ENCODE data around the gene MTMR1.

The MTMR1 gene

DNA sequence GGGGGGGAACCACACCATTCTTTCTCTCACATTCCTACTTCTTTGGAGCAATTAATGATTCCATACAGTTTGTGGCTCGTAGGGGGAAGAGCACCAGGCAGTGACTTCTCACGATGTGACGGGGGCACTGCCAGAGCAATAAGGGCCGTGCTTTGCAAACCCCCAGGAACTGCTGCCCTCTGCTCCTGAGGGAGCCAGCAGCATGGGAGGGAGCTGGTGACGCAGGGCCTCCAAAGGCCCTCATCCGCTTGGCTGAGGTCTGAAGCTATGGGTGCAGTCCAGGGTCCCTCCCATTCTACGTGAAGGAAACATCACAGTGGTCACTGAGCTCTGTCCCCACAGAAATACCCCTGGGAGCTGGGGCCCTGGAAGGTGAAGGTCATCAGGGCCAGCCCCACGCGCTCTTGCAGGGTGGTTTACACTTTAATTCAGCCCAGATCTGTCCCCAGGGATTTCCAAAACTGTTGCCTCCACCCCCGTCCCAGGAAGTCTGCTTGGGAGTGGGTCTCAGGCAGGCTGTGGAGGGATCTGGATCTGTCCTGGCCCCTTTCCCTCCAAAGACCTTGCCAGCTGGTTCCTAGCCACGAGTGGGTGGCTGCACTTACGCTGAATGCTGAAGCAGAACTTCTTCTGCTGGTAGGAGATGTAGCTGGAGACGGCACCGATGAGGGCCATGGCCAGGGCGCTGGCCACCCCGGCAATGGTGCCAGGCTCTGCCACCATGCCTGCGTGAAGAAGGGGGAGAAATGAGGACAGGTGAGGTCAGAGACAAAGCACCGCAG, 82.6 kb downstream of the MTMR1 start:
- in situ Hi-C loops (cut with MboI; ENCODE audit: low sequenced_read_pairs), result no loop called here

DNA sequence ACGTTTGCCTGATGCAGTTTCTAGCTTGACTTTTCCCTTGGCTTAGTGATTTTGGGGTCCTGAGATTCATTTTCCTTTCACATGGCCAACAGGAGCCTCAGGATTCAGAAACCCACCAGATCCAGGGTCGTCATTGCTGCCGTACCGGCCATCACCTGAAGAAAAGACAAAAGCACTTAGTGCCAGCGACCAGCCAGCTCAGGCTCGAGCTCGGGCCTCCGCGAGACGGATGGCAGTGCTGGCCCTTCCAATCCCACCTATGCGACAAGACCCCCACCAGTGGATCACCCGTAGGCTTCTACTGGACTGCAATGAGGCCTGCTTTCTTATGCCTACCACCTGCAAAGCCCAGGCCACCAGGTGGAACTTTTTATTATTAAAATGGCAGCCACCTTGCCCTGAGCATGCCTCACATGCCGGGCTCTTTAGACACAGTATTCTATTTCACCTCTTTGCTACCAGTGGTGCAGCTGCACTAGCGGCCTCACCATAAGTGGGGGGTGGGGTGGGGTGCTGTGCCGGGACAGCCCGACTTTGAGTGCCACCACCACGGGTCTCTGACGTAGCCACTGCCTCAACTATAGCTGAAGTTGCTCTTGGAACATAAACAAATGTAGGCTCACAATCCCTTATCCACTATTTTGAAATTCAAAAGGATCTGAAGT, 84.3 kb downstream of the MTMR1 start:
- in situ Hi-C loops (cut with MboI; ENCODE audit: low sequenced_read_pairs), result no loop called here

DNA sequence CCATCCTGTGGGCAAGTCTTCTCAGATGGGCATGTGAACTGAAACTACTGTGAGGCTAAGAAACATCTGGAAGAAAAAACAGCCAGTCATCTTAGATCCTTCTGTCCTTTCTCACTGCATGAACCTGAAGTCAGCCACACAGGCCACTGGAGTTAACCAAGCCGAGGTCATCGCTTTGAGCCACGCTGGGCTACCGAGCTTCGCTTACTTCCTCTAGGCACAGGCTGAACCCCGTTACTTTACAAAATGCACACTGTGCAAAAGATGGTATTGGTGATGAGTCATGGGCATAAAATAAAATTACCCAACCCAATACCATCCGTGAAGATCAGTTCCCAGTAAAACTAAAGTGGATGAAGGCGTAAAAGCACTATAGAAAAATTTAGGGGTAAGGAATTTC, 86.2 kb downstream of the MTMR1 start:
- in situ Hi-C loops (cut with MboI; ENCODE audit: low sequenced_read_pairs), result no loop called here

DNA sequence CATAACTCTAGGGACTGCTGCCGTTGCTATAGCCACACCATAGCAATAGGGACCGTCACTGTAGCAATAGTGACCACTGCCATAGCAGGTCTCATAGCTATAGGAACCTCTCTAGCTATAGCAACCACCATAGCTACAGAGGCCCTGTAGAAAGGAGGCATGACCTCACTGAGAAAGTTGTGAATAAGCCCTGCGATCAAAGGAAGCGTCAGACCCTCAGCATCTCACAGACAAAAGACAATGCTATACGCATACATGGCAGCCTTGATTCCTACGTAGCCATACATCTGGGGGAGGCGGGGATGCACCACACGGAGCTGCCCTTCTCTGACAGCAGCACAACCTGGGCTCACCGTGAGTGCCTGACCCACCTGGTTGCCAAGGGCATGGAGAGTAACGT, 88.5 kb downstream of the MTMR1 start:
- in situ Hi-C loops (cut with MboI; ENCODE audit: low sequenced_read_pairs), result no loop called here

DNA sequence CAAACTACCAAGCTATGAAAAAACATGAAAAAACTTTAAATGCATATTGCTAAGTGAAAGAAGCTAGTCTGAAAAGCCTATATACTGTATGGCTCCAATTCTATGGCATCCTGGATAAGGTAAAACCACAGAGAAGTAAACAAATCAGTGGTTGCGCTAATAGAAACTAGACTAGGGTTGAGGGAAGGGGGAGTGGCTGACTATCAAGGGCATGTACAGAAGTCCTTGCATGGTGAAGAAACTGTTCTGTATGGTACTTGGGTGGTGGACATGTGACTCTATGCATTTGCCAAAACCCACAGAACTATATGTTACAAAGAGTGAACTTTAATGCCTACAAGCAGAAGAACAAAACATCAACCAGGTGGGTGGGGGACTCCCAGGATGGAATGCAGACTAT, 96.8 kb downstream of the MTMR1 start:
- in situ Hi-C loops (cut with MboI; ENCODE audit: low sequenced_read_pairs), result no loop called here

DNA sequence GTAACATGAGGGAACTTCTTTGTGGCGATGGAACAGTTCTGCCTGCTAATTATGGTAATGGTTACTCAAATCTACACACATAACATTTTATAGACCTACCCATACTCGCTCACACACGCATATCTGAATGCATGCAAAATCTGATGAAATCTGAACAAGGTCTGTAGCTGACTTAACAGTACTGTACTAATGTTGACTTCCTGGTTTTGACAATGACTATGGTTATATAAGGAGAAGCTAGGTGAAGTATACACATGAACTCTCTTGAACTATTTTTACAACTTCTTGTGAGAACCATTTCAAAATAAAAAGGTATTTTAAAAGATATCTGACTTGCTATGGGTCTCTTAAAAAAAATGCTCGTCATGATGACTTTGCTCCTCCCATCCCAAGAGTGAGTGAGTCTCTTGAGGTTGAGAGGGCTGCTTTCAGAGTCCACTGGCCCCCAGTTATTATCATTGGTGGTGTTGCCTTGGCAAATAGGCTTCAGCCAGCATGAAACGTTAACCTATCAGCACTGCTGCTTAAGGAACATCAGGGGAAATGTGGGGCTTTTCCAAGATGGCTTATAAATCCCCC, 99.8 kb downstream of the MTMR1 start:
- in situ Hi-C loops (cut with MboI; ENCODE audit: low sequenced_read_pairs), result no loop called here

DNA sequence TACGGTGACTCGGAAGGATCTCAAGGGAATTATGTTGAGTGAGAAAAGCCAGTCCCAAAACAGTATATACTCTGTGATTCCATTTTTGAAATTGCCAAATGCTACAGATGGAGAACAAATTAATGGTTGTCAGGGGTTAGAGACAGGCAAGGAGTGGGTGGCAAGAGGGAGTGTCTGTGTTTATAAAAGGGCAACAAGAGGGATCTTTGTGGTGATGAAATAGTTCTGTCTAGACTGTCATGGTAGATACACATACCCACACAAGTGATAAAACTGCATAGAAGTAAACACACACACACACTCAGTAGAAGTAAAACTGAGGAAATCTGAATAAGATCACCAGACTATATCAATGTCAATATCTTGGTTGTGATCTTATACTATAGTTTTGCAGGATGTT, 112.5 kb downstream of the MTMR1 start:
- in situ Hi-C loops (cut with MboI; ENCODE audit: low sequenced_read_pairs), result no loop called here

DNA sequence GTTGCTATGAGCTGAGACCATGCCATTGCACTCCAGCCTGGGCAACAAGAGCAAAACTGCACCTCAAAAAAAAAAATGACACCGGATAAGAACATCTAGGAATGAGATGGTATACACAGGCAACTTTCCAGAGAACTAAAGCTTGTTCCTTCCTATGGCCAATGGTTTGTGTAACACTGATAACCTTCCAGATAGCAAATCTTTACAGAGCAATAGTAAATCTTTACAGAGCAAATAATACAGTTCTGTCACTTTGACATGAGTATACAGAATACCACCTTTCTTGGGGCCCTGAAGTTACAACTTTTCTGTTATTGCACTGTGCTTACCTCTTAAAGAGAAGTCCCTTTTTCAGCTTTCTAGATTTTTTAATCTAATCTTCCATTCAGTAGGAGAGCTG, 113.6 kb downstream of the MTMR1 start:
- in situ Hi-C loops (cut with MboI; ENCODE audit: low sequenced_read_pairs), result no loop called here

DNA sequence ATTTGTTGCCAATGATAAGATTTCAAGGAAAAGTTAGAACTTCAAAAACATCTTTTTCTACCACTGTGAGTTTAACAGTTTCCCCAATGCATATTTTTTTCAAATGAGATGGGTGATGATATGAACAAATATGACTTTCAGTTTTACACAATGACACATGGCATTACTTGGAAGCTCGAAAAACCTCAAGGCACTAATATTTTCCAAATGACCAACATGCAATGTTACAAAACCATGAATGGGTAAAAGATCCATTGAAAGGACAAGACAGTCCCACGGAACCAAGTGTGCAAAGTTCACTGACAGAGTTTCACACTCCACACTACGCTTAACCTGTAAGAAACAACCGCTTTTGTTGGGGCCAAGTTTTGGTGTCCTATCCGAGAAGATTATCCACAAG, 120.7 kb downstream of the MTMR1 start:
- in situ Hi-C loops (cut with MboI; ENCODE audit: low sequenced_read_pairs), result no loop called here
